DND-41 (cell line): ENCODE data around the gene TAF15.

Experiments
- ATAC-seq: fragments of 200-7000 bp; cut with Tn5 transposase; 3 replicates; pipeline ENCODE4 v1.9.1; 2021; ENCODE audit warnings: low read depth; ENCODE audit not compliant: insufficient read depth
- DNase-seq: peaks from one replicate; pipeline ENCODE4 v3.0.0-alpha.2; 2020
- H2AFZ ChIP-seq: 2 replicates; pipeline ENCODE4 v1.6.0; 2012; ENCODE audit warnings: low read depth, low read length
- H3K27ac ChIP-seq: 2 replicates; pipeline ENCODE4 v1.5.1; 2012; ENCODE audit warnings: low read length, inconsistent platforms
- H3K27me3 ChIP-seq: fragments of 200-600 bp; sonication (generic); 2 replicates; pipeline ENCODE4 v1.6.0; 2012; ENCODE audit warnings: low read length, mild to moderate bottlenecking, inconsistent platforms; ENCODE audit not compliant: insufficient read depth, poor library complexity
- H3K36me3 ChIP-seq: 2 replicates; pipeline ENCODE4 v1.5.1; 2012; ENCODE audit warnings: low read length, inconsistent platforms; ENCODE audit not compliant: insufficient read depth
- H3K4me1 ChIP-seq: 2 replicates; pipeline ENCODE4 v1.5.1; 2012; ENCODE audit warnings: mild to moderate bottlenecking, low read length; ENCODE audit not compliant: insufficient read depth
- H3K4me2 ChIP-seq: 2 replicates; pipeline ENCODE4 v1.6.0; 2012; ENCODE audit warnings: mild to moderate bottlenecking, moderate library complexity, low read length, inconsistent platforms; ENCODE audit not compliant: insufficient read depth
- H3K4me3 ChIP-seq, 2 experiments: fragments of 200-600 bp in 1 of 2; shearing (Covaris generic) in 1 of 2; 2 replicates each; pipeline ENCODE4 v1.5.1; 2012 to 2016; ENCODE audit warnings: inconsistent platforms in 2 of 2, low read length in 2 of 2, mild to moderate bottlenecking in 2 of 2, low read depth in 1 of 2, moderate library complexity in 1 of 2
- H3K79me2 ChIP-seq: 2 replicates; pipeline ENCODE4 v1.6.0; 2012; ENCODE audit warnings: low read length, inconsistent platforms; ENCODE audit not compliant: insufficient read depth
- H3K9ac ChIP-seq: 2 replicates; pipeline ENCODE4 v1.6.0; 2012; ENCODE audit warnings: low read depth, mild to moderate bottlenecking, inconsistent platforms, low read length, moderate library complexity
- H3K9me3 ChIP-seq: 2 replicates; pipeline ENCODE4 v1.5.1; 2012; ENCODE audit warnings: low read length, moderate library complexity, mild to moderate bottlenecking, inconsistent platforms; ENCODE audit not compliant: insufficient read depth, severe bottlenecking
- H4K20me1 ChIP-seq: 2 replicates; pipeline ENCODE4 v1.6.0; 2012; ENCODE audit warnings: low read length; ENCODE audit not compliant: insufficient read depth
- CTCF ChIP-seq: IDR thresholded peaks from 2 replicates; pipeline ENCODE4 v1.5.1; 2012; ENCODE audit warnings: borderline replicate concordance, low read length, moderate library complexity, mild to moderate bottlenecking; ENCODE audit not compliant: poor library complexity, severe bottlenecking; ENCODE audit errors: extremely low read depth
- EZH2 ChIP-seq: IDR thresholded peaks from 3 replicates; pipeline ENCODE4 v1.6.1; 2012; ENCODE audit warnings: borderline replicate concordance, low read depth, mild to moderate bottlenecking, moderate library complexity, low read length, inconsistent platforms; ENCODE audit not compliant: severe bottlenecking

The TAF15 gene

DNA sequence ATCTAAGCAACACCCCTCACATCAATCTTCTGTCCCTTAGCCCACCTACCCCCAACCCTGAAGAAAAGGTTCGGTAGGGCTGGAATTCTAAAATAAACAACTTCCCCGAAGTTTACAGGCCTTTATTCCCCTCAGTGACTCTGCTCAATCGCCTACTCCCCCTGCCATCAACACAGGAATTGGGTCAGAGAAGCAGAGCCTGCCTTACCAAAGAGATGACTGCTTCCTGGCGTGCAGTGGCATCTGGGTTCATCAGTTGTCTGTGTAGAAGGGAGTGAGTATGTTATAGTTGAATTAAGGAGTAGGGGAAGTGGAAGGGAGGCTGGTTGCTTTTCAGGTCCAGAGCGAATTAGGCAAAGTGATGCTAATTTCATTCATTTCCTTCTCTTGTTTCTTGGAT is 46.7 kb downstream of the TAF15 start:
- no peak for TF ChIP-seq EZH2
- H3K4me3 ChIP-seq: no peak overlapping the region

GRCh38 chr17:35856603-35857002 is 47.3 kb downstream of the TAF15 start:
- H3K4me1 ChIP-seq: no peaks in the 10 kb centered on the region
- no peaks in the 10 kb centered on the region; the same call in 1 of the 2 replicates for H3K36me3 ChIP-seq
- H4K20me1 ChIP-seq: no peaks in the 10 kb centered on the region
- H3K27me3 ChIP-seq: no peaks in the 10 kb centered on the region
- H3K27ac ChIP-seq: no peak overlapping the region
- DNase-seq: no peak
- no peaks in the 10 kb centered on the region for H3K79me2 ChIP-seq
- no peak for ATAC-seq
- no peak overlapping the region for H3K4me3 ChIP-seq
- no peaks in the 10 kb centered on the region for H3K9me3 ChIP-seq
- no peak overlapping the region for H3K4me2 ChIP-seq
- H2AFZ ChIP-seq: no peak overlapping the region
- no peak overlapping the region for H3K9ac ChIP-seq
- TF ChIP-seq EZH2 (no peak), CTCF (no peak)

More for the DNA sequence above, 46.7 kb downstream of the TAF15 start:
- Histone ChIP-seq H3K27me3 (no peaks in the 10 kb centered on the region), H3K4me2 (no peak overlapping the region), H4K20me1 (no peaks in the 10 kb centered on the region), H3K79me2 (no peaks in the 10 kb centered on the region), H3K4me1 (no peaks in the 10 kb centered on the region), H3K27ac (no peak overlapping the region), H3K36me3 (peaks cover 4% of the 10 kb centered on the region; the same call in 1 of the 2 replicates), H2AFZ (no peak overlapping the region), H3K9me3 (no peaks in the 10 kb centered on the region), H3K9ac (no peak overlapping the region)
- no peak for ATAC-seq
- DNase-seq: no peak

GRCh38 chr17:35864853-35865252 is 55.6 kb downstream of the TAF15 start:
- DNase-seq (no peak), ATAC-seq (no peak)
- Histone ChIP-seq H3K4me1 (no peaks in the 10 kb centered on the region), H3K36me3 (no peaks in the 10 kb centered on the region), H3K9ac (no peak overlapping the region), H2AFZ (no peak overlapping the region), H3K27me3 (no peaks in the 10 kb centered on the region), H4K20me1 (no peaks in the 10 kb centered on the region), H3K4me2 (no peak overlapping the region), H3K4me3 (no peak overlapping the region), H3K9me3 (no peaks in the 10 kb centered on the region), H3K27ac (no peak overlapping the region), H3K79me2 (no peaks in the 10 kb centered on the region)
- TF ChIP-seq EZH2 (no peak), CTCF (no peak)

DNA sequence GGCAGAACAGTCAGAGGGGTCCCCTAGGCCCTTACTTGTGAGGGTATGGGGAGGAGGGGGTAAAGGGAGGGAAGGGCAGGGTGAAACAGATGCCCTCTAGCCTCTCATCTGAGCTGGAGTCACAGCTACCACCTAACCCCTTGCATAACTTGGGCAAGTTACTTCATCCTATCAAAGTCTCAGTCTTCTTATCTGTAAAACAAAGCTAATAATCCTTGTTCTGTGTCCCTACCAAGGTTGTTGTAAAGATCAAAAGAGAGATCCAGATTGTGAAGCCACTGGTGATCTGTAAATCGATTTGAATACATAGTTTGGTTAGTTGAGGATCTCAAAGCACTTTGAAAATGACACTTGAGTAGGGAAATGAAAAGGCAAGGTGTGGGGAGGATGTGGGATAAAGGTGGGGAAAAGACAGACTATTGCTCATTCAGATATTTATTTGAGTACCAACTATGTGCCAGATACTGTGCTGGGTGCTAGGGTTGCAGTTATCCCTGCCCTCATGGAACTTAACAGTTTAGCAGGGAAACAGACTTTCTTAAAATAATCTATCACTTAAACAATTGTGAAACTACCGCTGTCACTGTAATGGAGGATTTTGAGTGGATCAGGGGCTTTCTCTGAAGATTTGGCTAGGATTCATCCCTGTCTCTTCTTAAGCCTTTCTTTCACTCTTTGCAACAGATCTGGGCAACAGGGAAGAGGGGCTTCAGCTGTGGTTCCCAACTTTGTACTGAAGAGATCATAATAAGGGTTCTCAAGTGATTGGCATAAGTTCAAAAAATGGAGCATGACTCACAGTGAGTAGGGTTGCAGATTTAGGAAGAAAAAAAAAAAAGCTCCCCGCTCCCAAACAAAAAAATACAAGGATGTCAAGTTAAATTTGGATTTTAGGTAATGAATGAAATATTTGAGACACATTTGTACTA is 56.4 kb downstream of the TAF15 start:
- H3K9ac ChIP-seq: no peak overlapping the region
- H3K4me3 ChIP-seq: no peak overlapping the region
- no peaks in the 10 kb centered on the region for H4K20me1 ChIP-seq
- no peak for TF ChIP-seq CTCF
- no peak for TF ChIP-seq EZH2
- H3K9me3 ChIP-seq: no peaks in the 10 kb centered on the region
- H3K79me2 ChIP-seq: no peaks in the 10 kb centered on the region
- DNase-seq: no peak
- H3K27ac ChIP-seq: no peak overlapping the region
- ATAC-seq: no peak
- H2AFZ ChIP-seq: no peak overlapping the region
- no peaks in the 10 kb centered on the region for H3K27me3 ChIP-seq
- no peaks in the 10 kb centered on the region for H3K4me1 ChIP-seq
- H3K36me3 ChIP-seq: no peaks in the 10 kb centered on the region
- H3K4me2 ChIP-seq: no peak overlapping the region
